Fibroblast of pulmonary artery (primary cell): ENCODE measurements around the gene RBM3.

ENCODE experiments used
- DNase-seq: peaks from one replicate; pipeline ENCODE4 v3.0.0-alpha.2; 2010; ENCODE audit warnings: low read depth
- H3K4me3 ChIP-seq: replicated peaks from 2 replicates; pipeline ENCODE4 v1.5.1; 2011; ENCODE audit warnings: low read depth, mild to moderate bottlenecking, control low read depth, low read length, moderate library complexity
- CTCF ChIP-seq: IDR thresholded peaks from 2 replicates; pipeline ENCODE4 v1.5.1; 2011; ENCODE audit warnings: mild to moderate bottlenecking, control low read depth, low read length, inconsistent platforms; ENCODE audit errors: missing control alignments

The RBM3 gene

DNA sequence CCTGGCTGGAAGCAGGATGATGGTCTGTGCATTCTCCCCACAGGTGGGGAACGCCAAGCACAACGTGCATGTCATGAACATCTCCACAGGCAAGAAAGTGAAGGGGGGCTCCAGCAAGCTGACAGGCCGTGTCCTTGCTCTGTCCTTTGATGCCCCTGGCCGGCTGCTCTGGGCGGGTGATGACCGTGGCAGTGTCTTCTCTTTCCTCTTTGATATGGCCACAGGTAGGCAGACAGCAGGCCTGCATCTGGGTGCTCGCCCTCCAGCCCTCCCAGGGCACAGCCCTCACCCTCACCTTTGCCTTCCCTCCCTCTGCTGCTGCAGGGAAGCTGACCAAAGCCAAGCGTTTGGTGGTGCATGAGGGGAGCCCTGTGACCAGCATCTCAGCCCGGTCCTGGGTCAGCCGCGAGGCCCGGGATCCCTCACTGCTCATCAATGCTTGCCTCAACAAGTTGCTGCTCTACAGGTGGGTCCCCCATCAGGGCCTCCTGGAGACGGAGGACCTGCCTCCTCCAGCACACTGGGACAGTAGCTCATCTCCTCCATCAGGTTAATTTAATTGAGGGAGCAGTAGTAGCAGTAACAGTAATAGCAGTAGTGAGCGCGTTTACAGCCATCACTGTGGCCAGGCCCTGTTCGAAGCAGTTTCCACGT is 27.6 kb downstream of the RBM3 start:
- no peak overlapping the region for H3K4me3 ChIP-seq
- TF ChIP-seq CTCF, result no peak
- no peak for DNase-seq

GRCh38 chrX:48604701-48605100 is 30.4 kb downstream of the RBM3 start:
- no peak overlapping the region for H3K4me3 ChIP-seq
- TF ChIP-seq CTCF, result no peak
- DNase-seq, result no peak

DNA sequence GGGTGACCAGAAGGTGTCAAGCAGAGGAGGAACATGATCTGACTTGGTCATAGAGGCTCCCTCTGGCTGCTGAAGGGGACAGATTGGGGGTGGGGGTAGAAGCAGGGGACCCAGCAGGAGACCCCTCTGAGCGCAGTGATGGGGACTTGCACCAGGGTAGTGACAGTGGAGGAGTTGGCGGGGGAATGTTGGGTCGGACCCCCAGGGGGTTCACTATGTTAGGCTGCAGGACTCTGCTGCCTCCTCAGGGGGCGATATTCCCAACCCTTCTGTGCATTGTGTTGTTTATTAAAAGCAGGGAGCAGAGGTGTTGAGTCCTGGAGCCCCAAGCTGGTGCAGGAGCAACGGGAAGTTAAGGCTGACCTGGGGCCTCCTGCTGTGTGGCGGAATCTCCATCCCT is 31.8 kb downstream of the RBM3 start:
- no peak for TF ChIP-seq CTCF
- H3K4me3 ChIP-seq, result no peak overlapping the region
- DNase-seq, result no peak

GRCh38 chrX:48611703-48612102 is 37.4 kb downstream of the RBM3 start:
- DNase-seq, result no peak
- TF ChIP-seq CTCF, result no peak
- H3K4me3 ChIP-seq, result no peak overlapping the region

GRCh38 chrX:48613502-48614160 is 39.3 kb downstream of the RBM3 start:
- no peak overlapping the region for H3K4me3 ChIP-seq
- TF ChIP-seq CTCF, result no peak
- DNase-seq, result no peak

GRCh38 chrX:48616576-48616975 is 42.3 kb downstream of the RBM3 start:
- no peak for DNase-seq
- no peak for TF ChIP-seq CTCF
- no peak overlapping the region for H3K4me3 ChIP-seq
